Suprapubic skin (tissue), 4 donors: ENCODE results near the gene SCAMP2. TPM values are rescaled to one million over a fixed set of nuclear protein-coding genes. Genes with fewer than 3 reads are reported as not detected.

Experiments
- DNase-seq, 2 donors: peaks; one replicate each; pipeline ENCODE4 v3.0.0-alpha.2; 2019; ENCODE audit warnings: low spot score in 2 of 2
- H3K27ac ChIP-seq: fragments of 200-600 bp; sonication (generic); one replicate; pipeline ENCODE4 v1.5.1; 2019
- H3K27me3 ChIP-seq: fragments of 200-600 bp; sonication (generic); one replicate; pipeline ENCODE4 v1.5.1; 2019
- H3K36me3 ChIP-seq: fragments of 200-600 bp; sonication (generic); one replicate; pipeline ENCODE4 v1.5.1; 2019
- H3K4me1 ChIP-seq: fragments of 200-600 bp; sonication (generic); one replicate; pipeline ENCODE4 v1.5.1; 2019
- H3K4me3 ChIP-seq: fragments of 200-600 bp; sonication (generic); one replicate; pipeline ENCODE4 v1.5.1; 2019; ENCODE audit warnings: mild to moderate bottlenecking
- H3K9me3 ChIP-seq: fragments of 200-600 bp; sonication (generic); one replicate; pipeline ENCODE4 v1.5.1; 2019
- EP300 ChIP-seq: sonication (generic); formaldehyde crosslinking; IDR thresholded peaks from one replicate; pipeline ENCODE4 v1.6.1; 2017; ENCODE audit warnings: antibody characterized with exemption
- POLR2A ChIP-seq, 2 donors: fragments of 450-650 bp; IDR thresholded peaks; one replicate each; pipeline ENCODE4 v1.6.1; 2017; ENCODE audit warnings: antibody characterized with exemption in 2 of 2, mild to moderate bottlenecking in 2 of 2, moderate library complexity in 2 of 2
- POLR2AphosphoS5 ChIP-seq, 3 donors: sonication (generic); formaldehyde crosslinking; IDR thresholded peaks; one replicate each; pipeline ENCODE4 v1.6.1; 2017; ENCODE audit warnings: antibody characterized with exemption in 3 of 3
- WGBS: methylation state at CpG from one replicate; pipeline ENCODE4 v1.1.5; 2018; 5-methylcytosine and 5-hydroxymethylcytosine counted together
- total RNA-seq, 4 donors: library from RNA; depleted of rRNA; stranded (reverse); fragments of >200 nt; gene quantifications; one replicate each; pipeline ENCODE4 v1.1.0, GENCODE V29; 2016
- TF ChIP-seq, protein P1 (sequence below), 2 donors: fragments of 200-600 bp in 1 of 2; fragments of 450-650 bp in 1 of 2; sonication (generic) in 1 of 2; IDR thresholded peaks; one replicate each; pipeline ENCODE4 v1.5.1; 2016 to 2019; ENCODE audit warnings: antibody characterized with exemption in 2 of 2, mild to moderate bottlenecking in 1 of 2, moderate library complexity in 1 of 2

SCAMP2 gene
- total RNA-seq, 4 donors from 2014 or later = 82.7 to 120 (median 102) TPM

GRCh38 chr15:74845208-74845568, 28.0 kb downstream of the SCAMP2 start:
- Histone ChIP-seq H3K27ac (peak overlapping the region; percentile 86), H3K27me3 (no peaks in the 10 kb centered on the region), H3K4me3 (no peak overlapping the region), H3K36me3 (peaks cover 51% of the 10 kb centered on the region), H3K4me1 (peaks cover 38% of the 10 kb centered on the region), H3K9me3 (no peaks in the 10 kb centered on the region)
- no peak for TF ChIP-seq POLR2A (IDR thresholded peaks at IDR 0.05)
- no peak for DNase-seq
- no CpG with 5 or more reads among the region's 5 CpGs for WGBS

GRCh38 chr15:74844319-74845207, 28.6 kb downstream of the SCAMP2 start:
- no peaks in the 10 kb centered on the region for H3K9me3 ChIP-seq
- no peak overlapping the region for H3K4me3 ChIP-seq
- H3K4me1 ChIP-seq = peaks cover 38% of the 10 kb centered on the region
- TF ChIP-seq EP300 (no peak), POLR2A (IDR thresholded peaks at IDR 0.05) (no peak), POLR2AphosphoS5 (IDR thresholded peaks at IDR 0.05) (no peak)
- TF ChIP-seq, protein P1, sequence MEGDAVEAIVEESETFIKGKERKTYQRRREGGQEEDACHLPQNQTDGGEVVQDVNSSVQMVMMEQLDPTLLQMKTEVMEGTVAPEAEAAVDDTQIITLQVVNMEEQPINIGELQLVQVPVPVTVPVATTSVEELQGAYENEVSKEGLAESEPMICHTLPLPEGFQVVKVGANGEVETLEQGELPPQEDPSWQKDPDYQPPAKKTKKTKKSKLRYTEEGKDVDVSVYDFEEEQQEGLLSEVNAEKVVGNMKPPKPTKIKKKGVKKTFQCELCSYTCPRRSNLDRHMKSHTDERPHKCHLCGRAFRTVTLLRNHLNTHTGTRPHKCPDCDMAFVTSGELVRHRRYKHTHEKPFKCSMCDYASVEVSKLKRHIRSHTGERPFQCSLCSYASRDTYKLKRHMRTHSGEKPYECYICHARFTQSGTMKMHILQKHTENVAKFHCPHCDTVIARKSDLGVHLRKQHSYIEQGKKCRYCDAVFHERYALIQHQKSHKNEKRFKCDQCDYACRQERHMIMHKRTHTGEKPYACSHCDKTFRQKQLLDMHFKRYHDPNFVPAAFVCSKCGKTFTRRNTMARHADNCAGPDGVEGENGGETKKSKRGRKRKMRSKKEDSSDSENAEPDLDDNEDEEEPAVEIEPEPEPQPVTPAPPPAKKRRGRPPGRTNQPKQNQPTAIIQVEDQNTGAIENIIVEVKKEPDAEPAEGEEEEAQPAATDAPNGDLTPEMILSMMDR (IDR thresholded peaks at IDR 0.05) = no peak
- no peaks in the 10 kb centered on the region for H3K27me3 ChIP-seq
- 72% methylated on average over 12 of the region's 12 CpGs for WGBS
- H3K27ac ChIP-seq = peak overlapping the region; percentile 86
- DNase-seq = no peak
- H3K36me3 ChIP-seq = peaks cover 48% of the 10 kb centered on the region

- peak overlapping the region; percentile 96 for H3K4me3 ChIP-seq
- peaks cover 49% of the 10 kb centered on the region for H3K36me3 ChIP-seq
- H3K9me3 ChIP-seq = no peaks in the 10 kb centered on the region
- DNase-seq = no peak
- peak overlapping the region; percentile 86 for H3K27ac ChIP-seq
- H3K27me3 ChIP-seq = no peaks in the 10 kb centered on the region
- peaks cover 38% of the 10 kb centered on the region for H3K4me1 ChIP-seq
- WGBS = 32% methylated on average over 8 of the region's 12 CpGs
- TF ChIP-seq, protein P1 (IDR thresholded peaks at IDR 0.05) = no peak
- TF ChIP-seq POLR2A (IDR thresholded peaks at IDR 0.05) (no peak), EP300 (no peak), POLR2AphosphoS5 (IDR thresholded peaks at IDR 0.05) (no peak)
Measured at GRCh38 chr15:74843891-74844299, 29.3 kb downstream of the SCAMP2 start.

- Histone ChIP-seq H3K4me1 (peaks cover 38% of the 10 kb centered on the region), H3K27ac (peak overlapping the region; percentile 86), H3K9me3 (no peaks in the 10 kb centered on the region), H3K36me3 (peaks cover 49% of the 10 kb centered on the region), H3K27me3 (no peaks in the 10 kb centered on the region), H3K4me3 (peak overlapping the region; percentile 96)
- WGBS = 30% methylated on average over 9 of the region's 18 CpGs
- TF ChIP-seq EP300 (no peak), POLR2A (IDR thresholded peaks at IDR 0.05) (no peak)
- no peak for DNase-seq
Measured at GRCh38 chr15:74843445-74843828, 29.7 kb downstream of the SCAMP2 start.

DNA sequence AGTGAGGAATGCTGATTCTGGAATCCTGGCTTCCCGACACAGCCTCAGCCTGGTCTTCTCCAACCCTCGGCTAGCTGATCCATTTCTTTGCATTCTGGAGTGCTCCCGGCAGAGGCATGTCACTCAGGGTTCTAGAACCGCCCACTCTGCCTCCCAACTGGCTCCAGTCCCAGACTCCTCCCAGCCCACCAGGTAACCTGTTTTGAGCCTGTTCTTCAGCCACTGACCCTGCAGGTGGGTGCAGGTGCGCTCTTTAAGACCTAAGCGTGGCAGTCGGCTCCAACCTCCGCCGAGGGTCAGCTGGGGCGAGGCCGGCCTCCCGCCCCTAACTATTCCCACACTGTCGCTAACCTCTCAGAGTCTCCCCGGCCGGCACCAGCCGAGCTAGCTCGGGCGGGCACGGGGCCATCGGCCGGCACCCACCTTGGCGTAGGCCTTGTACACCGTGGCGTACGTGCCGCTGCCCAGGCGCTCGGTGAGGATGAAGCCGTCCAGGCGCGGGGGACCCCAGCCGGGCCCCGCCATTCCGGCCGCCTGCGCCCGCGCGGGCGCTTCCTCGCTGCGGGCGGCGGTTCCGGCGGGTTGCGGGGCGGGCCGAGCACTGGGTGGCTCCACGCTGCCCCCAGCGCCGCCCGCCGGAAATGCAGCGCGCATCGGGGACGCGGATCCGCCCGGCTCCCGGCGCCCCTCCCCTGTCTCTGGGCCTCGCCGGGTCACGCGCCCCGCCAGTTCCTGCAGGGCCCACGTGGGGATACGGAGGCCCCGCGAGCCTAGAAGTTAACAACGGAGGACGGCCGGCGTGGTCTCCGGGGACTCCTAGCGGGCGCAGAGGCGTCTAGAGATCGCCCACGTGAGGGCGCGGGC, 30.4 kb downstream of the SCAMP2 start, which contains the start of gene ULK3:
ULK3 (minus strand) TSS at position 576 of the 864 bp plus-strand sequence; CDS start at position 525, 51 bp downstream.
- H3K4me1 ChIP-seq = peaks cover 38% of the 10 kb centered on the region
- under 1% methylated on average over 49 of the region's 84 CpGs for WGBS
- H3K27ac ChIP-seq = peak within 1 kb of the TSS; percentile 86
- TF ChIP-seq POLR2AphosphoS5 (IDR thresholded peaks at IDR 0.05) (peak in 2 of 3 donors; percentile 19 to 26), EP300 (no peak), POLR2A (IDR thresholded peaks at IDR 0.05) (peak in 1 of 2 donors; percentile 11)
- TF ChIP-seq, protein P1 (IDR thresholded peaks at IDR 0.05) = peak; percentile 76 to 97
- H3K9me3 ChIP-seq = no peaks in the 10 kb centered on the region
- H3K27me3 ChIP-seq = no peaks in the 10 kb centered on the region
- DNase-seq = peak; percentile 94 to 95
- peaks cover 49% of the 10 kb centered on the region for H3K36me3 ChIP-seq
- H3K4me3 ChIP-seq = peak within 1 kb of the TSS; percentile 96
